HG03060 (cell line): ENCODE results near the gene FKBP9.
"Not testable (repeated sequence)": the region's sequence is repeated elsewhere in the genome, so short reads cannot be mapped to it uniquely, and the experiment has no call there.

ENCODE experiments used
- ATAC-seq: cut with Tn5 transposase; IDR thresholded peaks from one replicate; pipeline ENCODE4 v1.9.1; 2021; ENCODE audit warnings: low read depth, moderate number of reproducible peaks; ENCODE audit not compliant: unreplicated experiment

Gene FKBP9

DNA sequence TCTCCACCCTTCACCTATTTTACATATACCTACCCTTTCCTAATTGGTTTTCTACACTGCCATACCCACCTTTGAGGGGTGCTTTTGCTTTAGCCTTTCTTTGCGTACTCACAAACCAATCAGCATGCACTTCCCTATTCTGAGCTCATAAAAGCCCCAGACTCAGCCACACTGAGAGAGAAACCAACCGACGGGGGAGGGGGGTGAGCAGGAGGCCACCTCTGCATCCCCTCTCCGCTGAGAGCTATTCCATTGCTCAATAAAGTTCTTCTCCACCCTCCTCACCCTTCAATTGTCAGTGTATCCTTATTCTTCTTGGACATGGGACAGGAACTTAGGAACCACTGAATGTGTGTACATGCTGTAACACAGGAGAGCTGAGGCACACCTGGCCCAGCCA lies 9.0 kb upstream of the FKBP9 start:
- no peak for ATAC-seq

- ATAC-seq: no peak
Measured at GRCh38 chr7:32952876-32953275, 4.4 kb upstream of the FKBP9 start.

GRCh38 chr7:32958046-32959025 lies 1.1 kb downstream of the FKBP9 start:
- no peak for ATAC-seq

GRCh38 chr7:32963880-32964301 lies 6.7 kb downstream of the FKBP9 start:
- ATAC-seq: not testable (repeated sequence)

DNA sequence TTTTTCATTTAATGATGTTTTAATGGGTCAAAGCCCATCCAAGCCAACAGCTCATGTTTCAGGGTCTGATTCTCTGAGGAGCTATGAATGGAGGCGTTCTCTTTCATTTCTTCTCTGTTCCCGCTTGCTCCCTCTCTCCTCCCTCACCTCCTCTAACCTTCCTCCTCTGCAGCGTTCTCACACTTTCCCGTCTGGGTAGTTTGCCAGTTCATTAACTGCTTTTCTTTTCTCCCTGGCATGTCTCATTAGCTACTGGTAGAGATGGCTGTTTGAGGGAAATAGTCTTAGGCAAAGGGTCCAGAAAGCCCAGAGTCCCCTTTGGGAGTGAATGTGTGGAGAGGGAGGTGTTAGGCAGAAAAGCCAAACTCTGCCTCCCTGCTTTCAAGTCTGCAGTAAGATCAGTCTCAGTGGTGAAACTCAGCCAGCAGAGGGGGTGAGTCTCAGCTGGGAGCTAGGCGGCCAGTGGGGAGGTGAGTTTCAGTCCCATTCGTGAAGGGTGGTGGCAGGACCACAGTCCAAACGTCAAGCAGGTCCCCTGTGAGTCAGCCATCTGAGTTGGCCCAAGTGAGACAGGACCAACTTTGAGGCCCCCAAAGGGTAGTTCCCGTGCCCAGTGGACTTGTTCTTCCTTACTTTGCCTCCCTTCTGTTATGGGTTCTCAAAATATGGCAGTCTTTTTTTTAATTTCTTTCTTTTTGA lies 7.4 kb downstream of the FKBP9 start:
- ATAC-seq: peak; percentile 85

DNA sequence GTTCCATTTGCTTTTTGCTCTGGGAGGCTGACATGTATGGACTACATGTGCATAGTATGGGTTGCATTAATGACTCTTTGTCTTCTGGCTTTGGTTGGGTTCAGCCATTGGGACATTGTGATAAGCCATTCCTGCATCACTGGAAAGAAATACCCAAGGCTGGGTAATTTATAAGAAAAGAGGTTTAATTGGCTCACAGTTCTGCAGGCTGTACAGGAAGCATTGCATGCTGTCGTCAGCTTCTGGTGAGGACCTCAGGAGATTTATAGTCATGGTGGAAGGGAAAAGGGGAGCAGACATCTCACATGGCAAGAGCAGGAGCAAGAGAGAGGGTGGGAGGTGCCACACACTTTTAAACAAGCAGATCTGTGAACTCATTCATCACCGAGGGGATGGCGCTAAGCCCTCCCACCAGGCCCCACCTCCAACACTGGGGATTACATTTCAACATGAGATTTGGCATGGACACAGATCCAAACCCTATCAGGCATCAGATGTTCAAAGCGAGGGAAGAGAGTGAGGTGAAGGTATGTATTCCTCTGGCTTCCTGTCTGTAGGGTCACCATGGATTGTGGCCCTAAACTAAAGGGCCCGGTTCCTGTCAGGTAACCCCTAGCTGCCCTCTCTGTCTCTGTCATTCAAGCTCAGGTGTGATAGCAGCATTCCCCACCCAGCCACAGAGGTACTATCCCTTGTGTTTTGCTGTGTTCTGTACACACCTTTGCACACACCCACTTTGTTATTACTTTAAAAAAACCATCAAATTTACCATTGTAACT lies 9.4 kb downstream of the FKBP9 start:
- ATAC-seq: not testable (repeated sequence)

- not testable (repeated sequence) for ATAC-seq
Measured at GRCh38 chr7:32967268-32967582, 10.0 kb downstream of the FKBP9 start.

DNA sequence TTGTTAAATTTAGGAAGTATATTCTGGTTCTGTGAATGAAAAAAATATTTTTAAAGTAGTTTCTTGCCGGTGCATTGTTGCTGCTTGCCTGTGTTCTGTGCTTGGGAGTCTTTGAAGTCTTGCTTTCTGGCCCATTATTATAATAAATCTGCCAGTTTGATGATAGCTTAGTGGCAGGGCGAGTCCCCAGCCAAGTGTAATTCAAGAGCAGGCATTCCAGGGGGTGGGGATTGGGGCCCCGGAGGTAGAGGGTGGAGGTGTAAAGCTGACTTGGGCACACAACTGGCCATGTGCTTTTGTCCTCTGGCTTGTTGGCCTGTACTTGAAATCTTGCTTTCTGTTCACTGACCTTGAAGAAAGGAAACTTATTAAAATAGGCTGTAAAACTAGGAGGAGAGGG lies 14.7 kb downstream of the FKBP9 start:
- ATAC-seq: not testable (repeated sequence)

- ATAC-seq: not testable (repeated sequence)
Measured at GRCh38 chr7:32977159-32977558, 19.9 kb downstream of the FKBP9 start.

- not testable (repeated sequence) for ATAC-seq
Measured at GRCh38 chr7:32979246-32979645, 22.0 kb downstream of the FKBP9 start.

- not testable (repeated sequence) for ATAC-seq
Measured at GRCh38 chr7:32979902-32980301, 22.7 kb downstream of the FKBP9 start.

DNA sequence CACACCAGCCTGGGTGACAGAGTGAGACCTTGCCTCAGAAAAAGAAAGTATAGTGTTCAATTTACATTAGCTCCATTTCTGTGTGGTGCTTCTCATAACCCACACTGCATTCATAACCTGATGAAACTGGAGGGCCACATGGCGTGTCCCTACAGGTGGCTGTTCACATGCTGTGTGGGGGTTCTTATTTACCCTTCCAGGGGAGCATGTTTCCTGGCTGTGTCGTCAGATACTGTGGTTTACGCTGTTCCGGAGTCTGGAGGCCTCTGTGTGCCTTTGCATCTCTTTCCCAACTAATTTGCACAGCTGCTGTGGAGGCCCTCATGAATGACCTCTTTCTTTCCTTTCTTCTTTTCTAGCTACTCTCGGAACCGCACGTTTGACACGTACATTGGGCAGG lies 30.9 kb downstream of the FKBP9 start:
- ATAC-seq: peak; percentile 60

DNA sequence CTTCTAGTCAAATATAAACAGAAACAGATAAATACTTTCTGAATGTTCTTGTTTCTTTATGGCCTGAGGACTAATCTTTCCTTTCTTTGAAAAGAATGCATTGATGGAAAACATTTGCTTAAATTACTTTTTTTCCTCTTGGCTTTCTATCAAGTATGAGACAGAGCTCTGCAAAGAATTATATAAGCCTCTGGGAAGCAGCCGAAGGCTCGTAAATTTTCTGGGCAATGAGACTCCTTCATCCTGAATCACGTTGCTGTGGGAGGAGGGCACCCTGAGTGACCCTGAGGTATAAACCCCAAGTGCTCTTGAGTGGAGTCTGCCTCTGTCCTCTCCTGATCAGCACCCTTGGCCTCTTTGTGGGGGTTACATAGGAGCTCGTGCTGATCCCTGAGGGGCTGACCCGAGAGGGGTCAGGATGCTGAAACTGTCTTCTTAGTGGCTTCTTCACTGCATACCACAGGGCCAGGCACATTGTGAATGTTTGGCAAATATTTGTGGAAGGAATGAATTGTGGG lies 33.9 kb downstream of the FKBP9 start:
- not testable (repeated sequence) for ATAC-seq

- not testable (repeated sequence) for ATAC-seq
Measured at GRCh38 chr7:32991975-32992700, 34.9 kb downstream of the FKBP9 start.

- ATAC-seq: not testable (repeated sequence)
Measured at GRCh38 chr7:32992750-32993149, 35.5 kb downstream of the FKBP9 start.

DNA sequence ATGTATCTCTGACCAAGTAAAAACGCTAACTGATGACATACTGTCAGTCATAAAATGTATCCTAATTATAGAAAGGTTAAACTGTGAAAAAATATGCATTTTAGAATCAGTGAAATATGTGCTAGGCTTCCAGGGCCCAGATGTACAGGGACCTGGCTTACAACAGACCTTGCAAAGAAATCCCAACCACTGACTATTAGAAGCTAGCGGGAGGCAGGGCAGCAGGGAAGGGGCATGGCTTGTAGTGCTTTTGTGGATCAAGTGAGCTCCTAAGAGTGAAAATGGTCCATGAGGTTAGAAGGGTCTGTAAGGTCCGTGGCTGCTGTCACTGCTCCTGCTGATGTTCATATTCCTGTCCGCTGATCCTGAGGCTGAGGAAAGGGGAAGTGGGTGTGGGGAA lies 40.7 kb downstream of the FKBP9 start:
- not testable (repeated sequence) for ATAC-seq

DNA sequence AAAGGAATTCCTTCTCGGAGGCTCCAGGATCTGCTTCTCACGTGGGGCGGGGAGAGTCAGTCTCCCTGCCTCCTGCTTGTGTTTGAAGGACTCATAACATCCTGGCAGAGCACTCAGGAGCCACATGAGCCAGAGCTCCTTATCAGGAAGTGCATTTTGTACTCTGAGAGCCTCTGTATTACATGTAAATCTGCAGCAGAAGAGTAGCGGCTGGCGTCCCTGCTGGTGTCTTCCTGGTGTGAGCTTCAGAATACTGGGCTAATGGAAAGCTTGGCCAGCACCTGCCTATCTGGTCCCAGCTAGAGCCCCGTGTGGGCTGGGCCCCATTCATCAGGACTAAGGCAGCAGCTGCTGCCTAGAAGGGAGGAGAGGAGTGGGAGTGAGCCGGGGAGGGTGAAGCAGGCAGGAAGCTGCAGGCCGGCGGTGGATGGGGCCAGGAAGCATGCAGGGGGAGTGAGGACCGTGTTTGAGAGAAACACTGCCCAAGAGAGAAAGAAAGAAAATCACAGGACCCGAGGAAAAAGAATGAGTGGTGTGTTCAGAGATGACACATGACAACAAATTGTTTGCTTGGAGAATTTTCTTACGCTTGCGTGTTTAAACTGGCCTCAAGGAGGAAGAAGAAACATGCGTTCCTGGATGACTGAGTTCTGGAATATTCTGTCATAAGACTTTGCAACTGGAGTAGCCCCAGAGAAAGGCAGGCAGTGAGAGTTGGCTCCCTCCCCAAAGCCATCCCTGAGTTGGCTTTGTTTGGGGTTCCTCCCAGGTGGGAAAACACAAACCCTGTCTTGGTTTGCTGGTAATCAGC lies 41.3 kb downstream of the FKBP9 start:
- not testable (repeated sequence) for ATAC-seq

- not testable (repeated sequence) for ATAC-seq
Measured at GRCh38 chr7:32999380-32999779, 42.1 kb downstream of the FKBP9 start.

DNA sequence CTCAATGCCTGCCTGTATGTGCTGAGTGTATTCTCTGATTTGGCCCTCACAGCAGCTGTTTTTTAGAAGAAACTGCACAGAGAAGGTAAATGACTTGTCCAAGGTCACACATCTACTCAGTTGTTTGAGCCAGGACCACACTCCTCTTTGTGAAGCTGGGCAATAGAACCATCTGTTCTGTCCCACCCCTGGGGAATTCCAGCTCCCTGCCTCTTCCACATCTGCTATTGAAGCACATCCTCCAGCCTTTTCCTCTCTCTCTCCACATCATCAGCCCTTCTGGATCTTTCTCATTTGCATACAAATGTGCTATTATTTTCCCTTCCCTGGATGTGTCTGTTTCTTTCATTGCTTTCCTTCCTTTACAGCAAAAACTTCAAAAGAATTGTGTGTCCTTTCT lies 45.9 kb downstream of the FKBP9 start:
- ATAC-seq: not testable (repeated sequence)
